Motor neuron (in vitro differentiated cells): ENCODE measurements around the gene MICAL3. TPM values are rescaled to one million over a fixed set of nuclear protein-coding genes. Genes with fewer than 3 reads are reported as not detected.
A peak's percentile ranks its signal among the peaks of the same experiment; 100 is the strongest.

ENCODE experiments used
- ATAC-seq, 8 experiments: fragments of 200-7000 bp; cut with Tn5 transposase; replicated peaks in 6 of 8; 2 replicates each; pipeline ENCODE4 v1.8.0; 2021; ENCODE audit warnings: mild to moderate bottlenecking in 8 of 8, moderate library complexity in 8 of 8
- H3K27ac ChIP-seq, 2 donors: fragments of 250-450 bp; sonication (Bioruptor Pico); 2 replicates each; pipeline ENCODE4 v1.9.0; 2021; ENCODE audit warnings: antibody characterized with exemption in 2 of 2, mild to moderate bottlenecking in 2 of 2, moderate library complexity in 1 of 2
- H3K4me1 ChIP-seq, 2 donors: fragments of 250-450 bp; sonication (Bioruptor Pico); replicated peaks in 1 of 2; 2 replicates each; pipeline ENCODE4 v1.6.1; 2021; ENCODE audit warnings: antibody characterized with exemption in 2 of 2, mild to moderate bottlenecking in 2 of 2, moderate library complexity in 1 of 2
- H3K4me3 ChIP-seq, 5 donors: fragments of 250-450 bp; sonication (Bioruptor Pico); 2 replicates each; pipeline ENCODE4 v1.9.0; 2021; ENCODE audit warnings: antibody characterized with exemption in 5 of 5, mild to moderate bottlenecking in 5 of 5, moderate library complexity in 4 of 5
- WGBS, 10 experiments: fragments of 450-650 bp; shearing (Covaris generic); methylation state at CpG; one replicate each; pipeline ENCODE4 v1.0.0; 2022; 5-methylcytosine and 5-hydroxymethylcytosine counted together
- in situ Hi-C, 9 experiments: fragments of 400-800 bp; cut with MboI; loops; one replicate each; pipeline ENCODE4 v1.15.0; 2021; ENCODE audit warnings: low sequenced_read_pairs in 9 of 9, low pct_unique_long_range_greater_than_20kb in 2 of 9; ENCODE audit not compliant: unreplicated experiment in 9 of 9
- total RNA-seq, 8 experiments: library from RNA; unstranded; fragments of 300-600 nt; gene quantifications; 2 replicates each; pipeline versions ENCODE4 v1.2.3 to v1.2.4, GENCODE V29; 2022

MICAL3 gene
- total RNA-seq, 8 experiments from 2014 or later = 15.2 to 46.0 (median 20.4) TPM

GRCh38 chr22:17845327-17845726 lies 179.0 kb downstream of the MICAL3 start:
- no peak for ATAC-seq
- Histone ChIP-seq H3K4me1 (peaks cover 0 to 6% of the 10 kb centered on the region in 2 donors), H3K27ac (no peak overlapping the region), H3K4me3 (no peak overlapping the region)
- WGBS, 10 experiments = 81 to 100% (median 92%) methylated on average over 2 to 8 of the region's 8 CpGs; no CpG with 5 or more reads in 1 of the 10 experiments
- in situ Hi-C loops = loop anchor here in 2 of 9 experiments (25.0 kb wide), 2 partner anchors 108 to 217 kb away; no protein-coding TSS in a partner anchor

GRCh38 chr22:17844150-17844549 lies 180.2 kb downstream of the MICAL3 start:
- Histone ChIP-seq H3K27ac (no peak overlapping the region), H3K4me1 (peaks cover 0 to 6% of the 10 kb centered on the region in 2 donors), H3K4me3 (no peak overlapping the region)
- WGBS, 10 experiments = 60 to 100% (median 94%) methylated on average over 1 to 3 of the region's 5 CpGs; no CpG with 5 or more reads in 4 of the 10 experiments
- in situ Hi-C loops = loop anchor here in 2 of 9 experiments (25.0 kb wide), 2 partner anchors 107 to 218 kb away; no protein-coding TSS in a partner anchor
- no peak for ATAC-seq

- peaks cover 0 to 6% of the 10 kb centered on the region in 2 donors for H3K4me1 ChIP-seq
- no peak overlapping the region for H3K4me3 ChIP-seq
- no peak for ATAC-seq
- H3K27ac ChIP-seq = no peak overlapping the region
- WGBS, 10 experiments = 100% methylated on average over 1 of the region's 20 CpGs; no CpG with 5 or more reads in 9 of the 10 experiments
- in situ Hi-C loops = loop anchor here in 2 of 9 experiments (25.0 kb wide), 2 partner anchors 105 to 220 kb away; no protein-coding TSS in a partner anchor
Measured at GRCh38 chr22:17842386-17842785, 182.0 kb downstream of the MICAL3 start.

- H3K27ac ChIP-seq = no peak overlapping the region
- in situ Hi-C loops = loop anchor here in 2 of 9 experiments (25.0 kb wide), 2 partner anchors 105 to 220 kb away; no protein-coding TSS in a partner anchor
- ATAC-seq = no peak
- H3K4me1 ChIP-seq = peaks cover under 1 to 9% of the 10 kb centered on the region in 2 donors
- no peak overlapping the region for H3K4me3 ChIP-seq
- 83% methylated on average over 4 of the region's 16 CpGs; no CpG with 5 or more reads in 9 of the 10 experiments for WGBS, 10 experiments
Measured at GRCh38 chr22:17841836-17842235, 182.5 kb downstream of the MICAL3 start.

- in situ Hi-C loops = loop anchor here in 7 of 9 experiments (10.0 to 25.0 kb wide), 4 partner anchors 101 to 236 kb away; partner anchors contain the start of gene PEX26 (in 5 of the 7)
- WGBS, 10 experiments = 80 to 100% (median 95%) methylated on average over 1 to 9 of the region's 13 CpGs; no CpG with 5 or more reads in 4 of the 10 experiments
- H3K4me3 ChIP-seq = no peak overlapping the region
- ATAC-seq = no peak
- H3K27ac ChIP-seq = no peak overlapping the region
- peaks cover 22 to 24% of the 10 kb centered on the region in 2 donors for H3K4me1 ChIP-seq
Measured at GRCh38 chr22:17838180-17838865, 186.0 kb downstream of the MICAL3 start.

- in situ Hi-C loops = loop anchor here in 7 of 9 experiments (10.0 to 25.0 kb wide), 4 partner anchors 100 to 238 kb away; partner anchors contain the start of gene PEX26 (in 5 of the 7)
- H3K27ac ChIP-seq = no peak overlapping the region
- 27 to 100% (median 70%) methylated on average over 1 to 10 of the region's 14 CpGs for WGBS, 10 experiments
Measured at GRCh38 chr22:17836992-17837742, 187.2 kb downstream of the MICAL3 start.

GRCh38 chr22:17835256-17835655 lies 189.1 kb downstream of the MICAL3 start:
- no peak for ATAC-seq
- Histone ChIP-seq H3K4me1 (peaks cover 22 to 24% of the 10 kb centered on the region in 2 donors), H3K27ac (no peak overlapping the region), H3K4me3 (no peak overlapping the region)
- WGBS, 10 experiments = 91 to 92% (median 92%) methylated on average over 2 to 4 of the region's 6 CpGs; no CpG with 5 or more reads in 7 of the 10 experiments
- in situ Hi-C loops = loop anchor here in 7 of 9 experiments (10.0 to 25.0 kb wide), 4 partner anchors 98 to 240 kb away; partner anchors contain the start of gene PEX26 (in 5 of the 7)

More at GRCh38 chr22:17836992-17837742, 187.2 kb downstream of the MICAL3 start:
- ATAC-seq = peak in 4 of 8 experiments; percentile 56 to 95 (median 78)
- H3K4me1 ChIP-seq = peaks cover 22 to 24% of the 10 kb centered on the region in 2 donors
- no peak overlapping the region for H3K4me3 ChIP-seq

- 70 to 100% (median 98%) methylated on average over 1 to 5 of the region's 12 CpGs; no CpG with 5 or more reads in 4 of the 10 experiments for WGBS, 10 experiments
- no peak for ATAC-seq
- peaks cover 22 to 24% of the 10 kb centered on the region in 2 donors for H3K4me1 ChIP-seq
- in situ Hi-C loops = loop anchor here in 7 of 9 experiments (10.0 to 25.0 kb wide), 4 partner anchors 96 to 241 kb away; partner anchors contain the start of gene PEX26 (in 5 of the 7)
- no peak overlapping the region for H3K27ac ChIP-seq
- H3K4me3 ChIP-seq = no peak overlapping the region
Measured at GRCh38 chr22:17833489-17833888, 190.9 kb downstream of the MICAL3 start.

- Histone ChIP-seq H3K4me3 (no peak overlapping the region), H3K27ac (no peak overlapping the region), H3K4me1 (peaks cover 22 to 29% of the 10 kb centered on the region in 2 donors)
- WGBS, 10 experiments = 71 to 100% (median 100%) methylated on average over 1 to 3 of the region's 10 CpGs; no CpG with 5 or more reads in 6 of the 10 experiments
- in situ Hi-C loops = loop anchor here in 7 of 9 experiments (10.0 to 25.0 kb wide), 4 partner anchors 95 to 242 kb away; partner anchors contain the start of gene PEX26 (in 5 of the 7)
- peak in 1 of 8 experiments; percentile 8 for ATAC-seq
Measured at GRCh38 chr22:17832665-17833064, 191.7 kb downstream of the MICAL3 start.

GRCh38 chr22:17831501-17832251 lies 192.7 kb downstream of the MICAL3 start:
- Histone ChIP-seq H3K27ac (no peak overlapping the region), H3K4me3 (no peak overlapping the region), H3K4me1 (peaks cover 20 to 26% of the 10 kb centered on the region in 2 donors)
- in situ Hi-C loops = loop anchor here in 7 of 9 experiments (10.0 to 25.0 kb wide), 4 partner anchors 94 to 243 kb away; partner anchors contain the start of gene PEX26 (in 5 of the 7)
- ATAC-seq = peak in 1 of 8 experiments; percentile 39
- WGBS, 10 experiments = 20 to 85% (median 80%) methylated on average over 1 to 10 of the region's 17 CpGs; no CpG with 5 or more reads in 3 of the 10 experiments

- peak; percentile 89 to 99 (median 92) for ATAC-seq
- H3K4me3 ChIP-seq = no peak overlapping the region
- in situ Hi-C loops = loop anchor here in 7 of 9 experiments (10.0 to 25.0 kb wide), 4 partner anchors 93 to 244 kb away; partner anchors contain the start of gene PEX26 (in 5 of the 7)
- peaks cover 6 to 12% of the 10 kb centered on the region in 2 donors for H3K4me1 ChIP-seq
- no peak overlapping the region for H3K27ac ChIP-seq
- WGBS, 10 experiments = 0 to 95% (median 67%) methylated on average over 1 to 12 of the region's 31 CpGs; no CpG with 5 or more reads in 2 of the 10 experiments
Measured at GRCh38 chr22:17830043-17830961, 194.1 kb downstream of the MICAL3 start.
